Neural cell (in vitro differentiated cells): ENCODE results near the gene GNG12.

Source experiments
- EP300 ChIP-seq: fragments of 450-650 bp; conservative IDR thresholded peaks from 2 replicates; pipeline ENCODE4 v1.6.1; 2014; ENCODE audit warnings: antibody characterized with exemption, mild to moderate bottlenecking, moderate library complexity; ENCODE audit not compliant: poor library complexity, severe bottlenecking
- EZH2 ChIP-seq: fragments of 200-600, 300-800 bp; shearing (Covaris generic), sonication (generic); IDR thresholded peaks from 2 replicates; pipeline ENCODE4 v1.6.1; 2014; ENCODE audit warnings: antibody characterized with exemption, low read length, borderline replicate concordance, mild to moderate bottlenecking; ENCODE audit not compliant: insufficient read depth, poor library complexity, severe bottlenecking
- MXI1 ChIP-seq: fragments of 450-650 bp; conservative IDR thresholded peaks from 2 replicates; pipeline ENCODE4 v1.6.1; 2014; ENCODE audit warnings: antibody characterized with exemption, mild to moderate bottlenecking; ENCODE audit not compliant: poor library complexity, severe bottlenecking
- POLR2AphosphoS5 ChIP-seq: IDR thresholded peaks from 2 replicates; pipeline ENCODE4 v1.6.1; 2012
- SMC3 ChIP-seq: fragments of 450-650 bp; conservative IDR thresholded peaks from 2 replicates; pipeline ENCODE4 v1.6.1; 2014; ENCODE audit warnings: antibody characterized with exemption, mild to moderate bottlenecking, moderate library complexity; ENCODE audit not compliant: poor library complexity
- TAF1 ChIP-seq: IDR thresholded peaks from 2 replicates; pipeline ENCODE4 v1.6.1; 2012; ENCODE audit warnings: low read depth
- TF ChIP-seq, protein P1 (sequence below): fragments of 450-650 bp; IDR thresholded peaks from 2 replicates; pipeline ENCODE4 v1.5.1; 2014; ENCODE audit warnings: antibody characterized with exemption, mild to moderate bottlenecking, moderate library complexity; ENCODE audit not compliant: poor library complexity, severe bottlenecking
- TF ChIP-seq, protein P2 (sequence below): IDR thresholded peaks from 2 replicates; pipeline ENCODE4 v1.6.1; 2012; ENCODE audit warnings: borderline replicate concordance

DNA sequence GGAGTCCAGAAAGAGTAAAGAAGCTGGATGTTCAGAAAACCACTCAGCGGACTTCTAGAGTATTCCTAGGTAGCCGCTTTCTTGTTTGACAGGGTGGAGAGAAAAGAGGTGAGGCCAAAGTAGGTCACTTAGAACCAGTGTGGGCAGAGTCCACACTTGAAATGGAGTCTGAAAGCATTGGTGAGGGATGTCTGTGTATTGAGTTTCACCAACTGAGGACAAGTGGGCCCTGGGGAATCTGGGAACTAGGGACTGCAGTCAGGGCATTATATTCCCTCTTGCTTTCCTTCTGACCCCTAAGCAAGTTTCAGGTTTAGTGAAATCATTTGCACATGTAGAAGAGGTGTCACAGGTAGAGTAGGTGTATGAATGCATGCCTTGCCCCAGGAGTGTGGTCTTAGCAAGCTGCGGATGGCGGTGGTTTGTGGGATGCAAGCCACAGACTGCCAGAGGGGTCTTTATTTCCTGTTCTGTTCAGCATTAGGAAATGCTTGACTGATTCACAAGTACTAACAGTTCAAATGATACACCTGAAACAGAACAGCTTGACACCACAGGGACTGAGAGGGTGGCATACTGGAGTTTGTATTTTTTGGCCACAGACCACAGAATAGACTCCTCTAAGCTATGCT lies 1.1 kb upstream of the GNG12 start:
- TF ChIP-seq, protein P1, sequence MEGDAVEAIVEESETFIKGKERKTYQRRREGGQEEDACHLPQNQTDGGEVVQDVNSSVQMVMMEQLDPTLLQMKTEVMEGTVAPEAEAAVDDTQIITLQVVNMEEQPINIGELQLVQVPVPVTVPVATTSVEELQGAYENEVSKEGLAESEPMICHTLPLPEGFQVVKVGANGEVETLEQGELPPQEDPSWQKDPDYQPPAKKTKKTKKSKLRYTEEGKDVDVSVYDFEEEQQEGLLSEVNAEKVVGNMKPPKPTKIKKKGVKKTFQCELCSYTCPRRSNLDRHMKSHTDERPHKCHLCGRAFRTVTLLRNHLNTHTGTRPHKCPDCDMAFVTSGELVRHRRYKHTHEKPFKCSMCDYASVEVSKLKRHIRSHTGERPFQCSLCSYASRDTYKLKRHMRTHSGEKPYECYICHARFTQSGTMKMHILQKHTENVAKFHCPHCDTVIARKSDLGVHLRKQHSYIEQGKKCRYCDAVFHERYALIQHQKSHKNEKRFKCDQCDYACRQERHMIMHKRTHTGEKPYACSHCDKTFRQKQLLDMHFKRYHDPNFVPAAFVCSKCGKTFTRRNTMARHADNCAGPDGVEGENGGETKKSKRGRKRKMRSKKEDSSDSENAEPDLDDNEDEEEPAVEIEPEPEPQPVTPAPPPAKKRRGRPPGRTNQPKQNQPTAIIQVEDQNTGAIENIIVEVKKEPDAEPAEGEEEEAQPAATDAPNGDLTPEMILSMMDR: no peak
- no peak for TF ChIP-seq EZH2
- no peak for TF ChIP-seq EP300
- TF ChIP-seq POLR2AphosphoS5: no peak
- no peak for TF ChIP-seq SMC3
- no peak for TF ChIP-seq MXI1
- no peak for TF ChIP-seq TAF1
- TF ChIP-seq, protein P2, sequence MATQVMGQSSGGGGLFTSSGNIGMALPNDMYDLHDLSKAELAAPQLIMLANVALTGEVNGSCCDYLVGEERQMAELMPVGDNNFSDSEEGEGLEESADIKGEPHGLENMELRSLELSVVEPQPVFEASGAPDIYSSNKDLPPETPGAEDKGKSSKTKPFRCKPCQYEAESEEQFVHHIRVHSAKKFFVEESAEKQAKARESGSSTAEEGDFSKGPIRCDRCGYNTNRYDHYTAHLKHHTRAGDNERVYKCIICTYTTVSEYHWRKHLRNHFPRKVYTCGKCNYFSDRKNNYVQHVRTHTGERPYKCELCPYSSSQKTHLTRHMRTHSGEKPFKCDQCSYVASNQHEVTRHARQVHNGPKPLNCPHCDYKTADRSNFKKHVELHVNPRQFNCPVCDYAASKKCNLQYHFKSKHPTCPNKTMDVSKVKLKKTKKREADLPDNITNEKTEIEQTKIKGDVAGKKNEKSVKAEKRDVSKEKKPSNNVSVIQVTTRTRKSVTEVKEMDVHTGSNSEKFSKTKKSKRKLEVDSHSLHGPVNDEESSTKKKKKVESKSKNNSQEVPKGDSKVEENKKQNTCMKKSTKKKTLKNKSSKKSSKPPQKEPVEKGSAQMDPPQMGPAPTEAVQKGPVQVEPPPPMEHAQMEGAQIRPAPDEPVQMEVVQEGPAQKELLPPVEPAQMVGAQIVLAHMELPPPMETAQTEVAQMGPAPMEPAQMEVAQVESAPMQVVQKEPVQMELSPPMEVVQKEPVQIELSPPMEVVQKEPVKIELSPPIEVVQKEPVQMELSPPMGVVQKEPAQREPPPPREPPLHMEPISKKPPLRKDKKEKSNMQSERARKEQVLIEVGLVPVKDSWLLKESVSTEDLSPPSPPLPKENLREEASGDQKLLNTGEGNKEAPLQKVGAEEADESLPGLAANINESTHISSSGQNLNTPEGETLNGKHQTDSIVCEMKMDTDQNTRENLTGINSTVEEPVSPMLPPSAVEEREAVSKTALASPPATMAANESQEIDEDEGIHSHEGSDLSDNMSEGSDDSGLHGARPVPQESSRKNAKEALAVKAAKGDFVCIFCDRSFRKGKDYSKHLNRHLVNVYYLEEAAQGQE: no peak
